Transverse colon (tissue), 4 donors: Measurements from ENCODE around the gene FERMT3. TPM values are rescaled to one million over a fixed set of nuclear protein-coding genes. Genes with fewer than 3 reads are reported as not detected.

ENCODE experiments used
- DNase-seq: peaks from one replicate; pipeline ENCODE4 v3.0.0-alpha.2; 2019
- H3K27ac ChIP-seq, 4 donors: fragments of 200-600 bp; sonication (generic); 2 replicates each; pipeline ENCODE4 v1.5.1; 2016 to 2018; ENCODE audit warnings: inconsistent platforms in 4 of 4
- H3K27me3 ChIP-seq: fragments of 200-600 bp; sonication (generic); 2 replicates; pipeline ENCODE4 v1.5.1; 2017; ENCODE audit warnings: inconsistent platforms
- H3K36me3 ChIP-seq, 4 donors: fragments of 200-600 bp; sonication (generic); 2 replicates each; pipeline ENCODE4 v1.5.1; 2017 to 2019; ENCODE audit warnings: inconsistent platforms in 4 of 4
- H3K4me1 ChIP-seq, 4 donors: fragments of 200-600 bp; sonication (generic); 2 replicates each; pipeline ENCODE4 v1.5.1; 2017 to 2020; ENCODE audit warnings: inconsistent platforms in 4 of 4
- H3K4me3 ChIP-seq, 4 donors: fragments of 200-600 bp; sonication (generic); 1 replicate in 1 of 4; 2 replicates in 3 of 4; pipeline versions ENCODE4 v1.5.1 to v1.6.1; 2017 to 2019; ENCODE audit warnings: inconsistent platforms in 4 of 4
- H3K9me3 ChIP-seq, 2 donors: fragments of 200-600 bp; sonication (generic); 2 replicates each; pipeline ENCODE4 v1.5.1; 2017 to 2019; ENCODE audit warnings: inconsistent platforms in 2 of 2
- EP300 ChIP-seq: sonication (generic); formaldehyde crosslinking; IDR thresholded peaks from one replicate; pipeline ENCODE4 v1.6.1; 2017; ENCODE audit warnings: antibody characterized with exemption, low read depth
- POLR2A ChIP-seq: fragments of 450-650 bp; IDR thresholded peaks from one replicate; pipeline ENCODE4 v1.6.1; 2016; ENCODE audit warnings: antibody characterized with exemption, mild to moderate bottlenecking, moderate library complexity
- POLR2AphosphoS5 ChIP-seq, 3 donors: sonication (generic); formaldehyde crosslinking; IDR thresholded peaks; one replicate each; pipeline ENCODE4 v1.6.1; 2016; ENCODE audit warnings: antibody characterized with exemption in 3 of 3
- WGBS, 2 donors: methylation state at CpG; one replicate each; pipeline ENCODE4 v1.1.5; 2018; ENCODE audit warnings: low coverage in 1 of 2; 5-methylcytosine and 5-hydroxymethylcytosine counted together
- in situ Hi-C, 4 donors: fragments of 200-750 bp; cut with MboI; loops; one replicate each; pipeline versions ENCODE4 v1.15.0 to v1.15.1; 2017; ENCODE audit warnings: low sequenced_read_pairs in 3 of 4, low pct_ligation_motif_present in 1 of 4, low pct_unique_long_range_greater_than_20kb in 1 of 4
- intact Hi-C: fragments of 100-400 bp; cut with DNase I; formaldehyde crosslinking; loops from one replicate; pipeline ENCODE4 v1.15.1; 2023; ENCODE audit warnings: low total_unique reads
- total RNA-seq, 4 donors: library from RNA; depleted of rRNA; stranded (reverse); fragments of >200 nt; gene quantifications; one replicate each; pipeline ENCODE4 v1.1.0, GENCODE V29; 2016
- TF ChIP-seq, protein P1 (sequence below), 5 experiments: fragments of 200-600 bp in 3 of 5; fragments of 450-650 bp in 2 of 5; sonication (generic) in 3 of 5; IDR thresholded peaks; 1 replicate in 2 of 5; 2 replicates in 3 of 5; pipeline ENCODE4 v1.5.1; 2016 to 2017; ENCODE audit warnings: antibody characterized with exemption in 5 of 5, inconsistent platforms in 3 of 5, mild to moderate bottlenecking in 2 of 5, moderate library complexity in 1 of 5

Gene FERMT3
- total RNA-seq, 4 donors from 2014 or later, result 14.6 to 63.3 (median 28.6) TPM

DNA sequence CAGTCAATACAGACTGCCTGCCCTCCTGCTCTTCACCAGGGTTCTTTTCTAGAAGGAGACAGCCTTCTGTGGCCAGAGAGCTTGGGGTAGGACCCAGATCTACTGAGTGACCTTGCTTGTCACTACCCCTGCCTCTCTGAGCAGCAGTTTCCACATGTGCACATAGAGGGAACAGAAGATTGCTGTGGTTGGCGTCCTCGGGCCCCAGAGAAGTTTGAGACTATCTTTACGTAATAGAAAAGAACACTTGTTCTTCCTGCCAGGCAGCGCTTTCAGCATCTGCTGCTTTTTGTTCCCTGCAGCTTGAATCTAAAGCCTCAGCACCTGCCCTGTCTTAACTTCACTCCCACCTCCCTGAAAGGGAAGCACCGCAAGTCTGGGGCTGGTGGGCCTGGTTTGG, 32.5 kb downstream of the FERMT3 start:
- H3K4me1 ChIP-seq, result peaks cover 27 to 73% (median 58%) of the 10 kb centered on the region in 4 donors
- in situ Hi-C loops (no loop called here), intact Hi-C loops (no loop called here)
- DNase-seq, result no peak
- H3K27me3 ChIP-seq, result no peaks in the 10 kb centered on the region
- H3K4me3 ChIP-seq, result no peak overlapping the region
- TF ChIP-seq, protein P1, sequence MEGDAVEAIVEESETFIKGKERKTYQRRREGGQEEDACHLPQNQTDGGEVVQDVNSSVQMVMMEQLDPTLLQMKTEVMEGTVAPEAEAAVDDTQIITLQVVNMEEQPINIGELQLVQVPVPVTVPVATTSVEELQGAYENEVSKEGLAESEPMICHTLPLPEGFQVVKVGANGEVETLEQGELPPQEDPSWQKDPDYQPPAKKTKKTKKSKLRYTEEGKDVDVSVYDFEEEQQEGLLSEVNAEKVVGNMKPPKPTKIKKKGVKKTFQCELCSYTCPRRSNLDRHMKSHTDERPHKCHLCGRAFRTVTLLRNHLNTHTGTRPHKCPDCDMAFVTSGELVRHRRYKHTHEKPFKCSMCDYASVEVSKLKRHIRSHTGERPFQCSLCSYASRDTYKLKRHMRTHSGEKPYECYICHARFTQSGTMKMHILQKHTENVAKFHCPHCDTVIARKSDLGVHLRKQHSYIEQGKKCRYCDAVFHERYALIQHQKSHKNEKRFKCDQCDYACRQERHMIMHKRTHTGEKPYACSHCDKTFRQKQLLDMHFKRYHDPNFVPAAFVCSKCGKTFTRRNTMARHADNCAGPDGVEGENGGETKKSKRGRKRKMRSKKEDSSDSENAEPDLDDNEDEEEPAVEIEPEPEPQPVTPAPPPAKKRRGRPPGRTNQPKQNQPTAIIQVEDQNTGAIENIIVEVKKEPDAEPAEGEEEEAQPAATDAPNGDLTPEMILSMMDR (IDR thresholded peaks at IDR 0.05), result no peak
- TF ChIP-seq POLR2A, result no peak
- TF ChIP-seq EP300, result no peak
- TF ChIP-seq POLR2AphosphoS5 (IDR thresholded peaks at IDR 0.05), result no peak
- 76 to 100% methylated on average over 2 to 5 of the region's 5 CpGs for whole genome bisulfite sequencing, 2 donors
- H3K9me3 ChIP-seq, result no peaks in the 10 kb centered on the region
- H3K27ac ChIP-seq, result peak overlapping the region; percentile 96 to 100 (median 98)
- no peaks in the 10 kb centered on the region for H3K36me3 ChIP-seq

DNA sequence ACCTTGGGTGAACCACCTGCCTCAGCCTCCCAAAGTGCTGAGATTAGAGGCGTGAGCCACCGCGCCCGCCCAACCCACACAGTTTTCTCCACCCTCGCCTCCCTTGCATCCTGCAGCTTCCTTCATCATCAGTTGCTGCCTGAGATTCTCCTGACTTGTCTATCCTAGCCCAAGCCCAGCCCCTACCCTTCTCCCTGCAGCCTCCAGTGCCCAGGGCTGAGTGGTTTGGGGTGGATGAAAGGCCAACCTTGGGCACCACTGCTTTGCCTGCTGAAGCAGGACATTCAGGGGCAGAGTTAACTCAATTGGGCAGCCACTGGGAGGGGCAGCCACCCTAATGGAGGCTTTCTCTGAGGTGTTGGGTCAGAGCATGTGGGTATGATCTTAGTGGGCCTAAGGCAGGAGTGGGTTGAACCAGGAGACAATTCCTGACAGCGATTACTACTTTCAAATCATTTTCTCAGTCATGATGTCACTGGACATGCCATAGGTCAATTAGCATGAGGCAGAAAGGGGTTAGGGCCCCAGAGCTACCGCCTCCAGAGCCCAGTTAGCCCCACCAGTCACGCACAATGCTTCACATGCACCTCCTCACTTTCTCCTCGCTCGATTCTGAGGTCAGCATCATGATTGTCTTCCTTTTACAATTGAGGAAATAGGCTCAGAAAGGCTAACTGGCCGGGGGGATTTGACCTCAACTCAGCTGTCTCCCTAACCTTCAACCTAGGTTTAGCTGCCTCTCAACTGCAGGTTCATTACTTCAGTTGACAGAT, 33.3 kb downstream of the FERMT3 start:
- in situ Hi-C loops, result no loop called here
- 65% methylated on average over 11 of the region's 11 CpGs; no CpG with 5 or more reads in 1 of the 2 donors for WGBS, 2 donors
- H3K36me3 ChIP-seq, result no peaks in the 10 kb centered on the region

DNA sequence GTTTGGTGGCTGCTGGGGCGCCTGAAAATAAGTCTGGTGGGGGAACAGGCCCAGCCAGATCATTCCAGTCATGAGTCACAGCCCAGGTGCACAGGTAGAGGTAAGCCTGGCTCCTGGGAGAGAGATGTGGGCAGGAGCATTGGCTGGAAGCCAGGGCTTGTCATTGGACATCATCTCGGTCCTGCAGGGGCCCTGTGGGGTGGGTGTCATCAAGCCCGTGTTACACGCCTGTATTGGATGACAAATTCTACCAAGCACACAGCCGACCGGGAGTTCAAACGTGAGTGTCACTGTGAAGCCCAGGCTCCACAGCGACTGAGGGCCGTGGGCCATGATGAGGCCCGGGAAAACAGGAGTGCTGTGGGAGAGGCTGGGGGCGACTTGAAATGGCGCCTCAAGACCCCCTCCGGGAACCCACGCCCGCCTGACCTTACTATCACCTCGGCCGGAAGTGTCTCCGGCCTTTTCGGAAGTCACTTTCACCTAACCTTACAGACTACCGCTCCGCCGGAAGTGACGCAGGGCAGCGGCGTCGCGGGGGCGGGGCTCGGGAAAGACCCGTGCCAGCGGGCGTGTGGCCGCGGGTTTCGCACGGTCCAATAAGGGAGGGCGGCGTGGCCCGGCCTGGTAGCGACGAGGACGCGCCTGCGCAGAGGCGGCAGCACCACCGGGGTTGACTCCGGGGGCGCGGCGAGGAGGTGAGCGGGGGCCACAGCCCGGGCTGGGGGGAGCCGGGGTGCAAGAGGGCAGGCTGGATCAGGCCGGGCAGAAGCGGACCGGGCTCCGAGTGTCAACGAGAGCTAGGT, 34.1 kb downstream of the FERMT3 start, which contains the start of gene FKBP2:
FKBP2 (plus strand) TSS at position 661 of the 806 bp plus-strand sequence. CDS start 1,293 bp downstream, outside the sequence.
- no peaks in the 10 kb centered on the region for H3K9me3 ChIP-seq
- peak within 1 kb of the TSS; percentile 96 to 100 (median 98) for H3K27ac ChIP-seq
- TF ChIP-seq POLR2A (peak; percentile 97), EP300 (peak; percentile 43), POLR2AphosphoS5 (IDR thresholded peaks at IDR 0.05) (peak; percentile 96 to 99 (median 99))
- TF ChIP-seq, protein P1 (IDR thresholded peaks at IDR 0.05), result no peak
- no peaks in the 10 kb centered on the region for H3K27me3 ChIP-seq
- in situ Hi-C loops (no loop called here), intact Hi-C loops (no loop called here)
- peak within 1 kb of the TSS; percentile 65 to 96 (median 82) for H3K4me3 ChIP-seq
- H3K36me3 ChIP-seq, result no peaks in the 10 kb centered on the region
- H3K4me1 ChIP-seq, result peaks cover 33 to 75% (median 59%) of the 10 kb centered on the region in 4 donors
- WGBS, 2 donors, result 0 to 1% methylated on average over 4 to 57 of the region's 58 CpGs
- DNase-seq, result peak; percentile 98

More for the DNA sequence above, 33.3 kb downstream of the FERMT3 start:
- intact Hi-C loops, result no loop called here
- peak overlapping the region; percentile 96 to 100 (median 98) for H3K27ac ChIP-seq
- TF ChIP-seq POLR2AphosphoS5 (IDR thresholded peaks at IDR 0.05) (no peak), POLR2A (no peak), EP300 (no peak)
- TF ChIP-seq, protein P1 (IDR thresholded peaks at IDR 0.05), result no peak
- H3K4me3 ChIP-seq, result peak overlapping the region in 2 of 4 donors; percentile 82 to 83
- H3K4me1 ChIP-seq, result peaks cover 30 to 74% (median 59%) of the 10 kb centered on the region in 4 donors
- no peaks in the 10 kb centered on the region for H3K9me3 ChIP-seq
- DNase-seq, result no peak
- no peaks in the 10 kb centered on the region for H3K27me3 ChIP-seq

DNA sequence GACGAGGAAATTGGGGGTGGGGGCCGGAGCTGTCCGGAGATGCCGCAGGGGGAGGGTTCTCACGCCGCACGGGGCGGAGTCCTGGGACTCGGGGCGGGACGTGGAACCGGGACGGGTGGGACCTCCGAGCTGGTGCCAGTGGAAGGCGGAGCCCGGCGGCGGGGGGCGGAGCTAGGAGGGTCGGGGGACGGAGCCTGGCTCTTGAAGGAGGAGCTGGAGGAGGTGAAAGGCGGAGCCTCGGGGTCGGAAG, 34.6 kb downstream of the FERMT3 start:
- in situ Hi-C loops, result no loop called here
- no peaks in the 10 kb centered on the region for H3K9me3 ChIP-seq
- no peaks in the 10 kb centered on the region for H3K36me3 ChIP-seq
- 0% methylated on average over 24 of the region's 24 CpGs; no CpG with 5 or more reads in 1 of the 2 donors for WGBS, 2 donors
- H3K27me3 ChIP-seq, result no peaks in the 10 kb centered on the region
- H3K4me1 ChIP-seq, result peaks cover 33 to 75% (median 60%) of the 10 kb centered on the region in 4 donors
- peak overlapping the region; percentile 62 to 84 (median 82) for H3K4me3 ChIP-seq
- H3K27ac ChIP-seq, result peak overlapping the region; percentile 96 to 100 (median 98)
- TF ChIP-seq POLR2A, result no peak
- DNase-seq, result peak; percentile 100
- intact Hi-C loops, result no loop called here
